SK-N-SH treated with all-trans-retinoic acid at 6 μM for 48 hours (cell line): ENCODE data around the gene ARHGEF2.

Experiments
- ATAC-seq: fragments of 200-7000 bp; cut with Tn5 transposase; 3 replicates; pipeline ENCODE4 v1.9.1; 2020; ENCODE audit warnings: mild to moderate bottlenecking, moderate library complexity
- ARNTL ChIP-seq: fragments of 450-650 bp; formaldehyde crosslinking; IDR thresholded peaks from 2 replicates; pipeline ENCODE4 v1.5.0; 2020; ENCODE audit warnings: low read depth, mild to moderate bottlenecking, moderate library complexity, borderline replicate concordance
- BACH2 ChIP-seq: fragments of 250-450 bp; sonication (Bioruptor Pico); IDR thresholded peaks from 2 replicates; pipeline ENCODE4 v1.9.0; 2021; ENCODE audit warnings: mild to moderate bottlenecking, borderline replicate concordance
- CSDC2 ChIP-seq: fragments of 250-450 bp; sonication (Bioruptor Pico); IDR thresholded peaks from 2 replicates; pipeline ENCODE4 v1.5.0; 2020; ENCODE audit warnings: mild to moderate bottlenecking, moderate library complexity
- GLIS3 ChIP-seq: fragments of 250-450 bp; sonication (Bioruptor Pico); IDR thresholded peaks from 2 replicates; pipeline ENCODE4 v1.5.0; 2020; ENCODE audit warnings: mild to moderate bottlenecking, moderate library complexity
- ISL1 ChIP-seq: fragments of 250-450 bp; sonication (Bioruptor Pico); IDR thresholded peaks from 2 replicates; pipeline ENCODE4 v2.1.2; 2022; ENCODE audit warnings: mild to moderate bottlenecking, moderate library complexity
- OSR1 ChIP-seq: fragments of 250-450 bp; sonication (Bioruptor Pico); IDR thresholded peaks from 2 replicates; pipeline ENCODE4 v1.8.0; 2022; ENCODE audit warnings: moderate library complexity, mild to moderate bottlenecking, inconsistent platforms
- PPARA ChIP-seq: fragments of 250-450 bp; sonication (Bioruptor Pico); IDR thresholded peaks from 2 replicates; pipeline ENCODE4 v1.5.0; 2020; ENCODE audit warnings: mild to moderate bottlenecking, borderline replicate concordance
- SNAI2 ChIP-seq: fragments of 250-450 bp; sonication (Bioruptor Pico); IDR thresholded peaks from 2 replicates; pipeline ENCODE4 v1.5.0; 2020; ENCODE audit warnings: mild to moderate bottlenecking, moderate library complexity
- TCF4 ChIP-seq: fragments of 250-450 bp; sonication (Bioruptor Pico); IDR thresholded peaks from 2 replicates; pipeline ENCODE4 v1.8.0; 2021; ENCODE audit warnings: mild to moderate bottlenecking, moderate library complexity, borderline replicate concordance
- TOX ChIP-seq: fragments of 250-450 bp; sonication (Bioruptor Pico); IDR thresholded peaks from 2 replicates; pipeline ENCODE4 v1.8.0; 2021; ENCODE audit warnings: mild to moderate bottlenecking, moderate library complexity, borderline replicate concordance
- TSHZ2 ChIP-seq: fragments of 250-450 bp; sonication (Bioruptor Pico); IDR thresholded peaks from 2 replicates; pipeline ENCODE4 v1.5.0; 2020; ENCODE audit warnings: mild to moderate bottlenecking, moderate library complexity
- ZFP3 ChIP-seq: fragments of 250-450 bp; sonication (Bioruptor Pico); IDR thresholded peaks from 2 replicates; pipeline ENCODE4 v1.5.0; 2020; ENCODE audit warnings: mild to moderate bottlenecking, moderate library complexity
- ZFP30 ChIP-seq: fragments of 450-650 bp; formaldehyde crosslinking; IDR thresholded peaks from 2 replicates; pipeline ENCODE4 v1.5.0; 2022; ENCODE audit warnings: mild to moderate bottlenecking, moderate library complexity
- ZNF70 ChIP-seq: fragments of 450-650 bp; formaldehyde crosslinking; IDR thresholded peaks from 2 replicates; pipeline ENCODE4 v1.5.0; 2020; ENCODE audit warnings: mild to moderate bottlenecking, moderate library complexity
- TF ChIP-seq, protein P1 (sequence below): fragments of 250-450 bp; sonication (Bioruptor Pico); IDR thresholded peaks from 2 replicates; pipeline ENCODE4 v1.5.1; 2020; ENCODE audit warnings: low read depth, mild to moderate bottlenecking, moderate library complexity
- TF ChIP-seq, protein P2 (sequence below): fragments of 250-450 bp; sonication (Bioruptor Pico); IDR thresholded peaks from 2 replicates; pipeline ENCODE4 v1.8.0; 2021; ENCODE audit warnings: low read depth, mild to moderate bottlenecking, moderate library complexity, borderline replicate concordance

Gene ARHGEF2

DNA sequence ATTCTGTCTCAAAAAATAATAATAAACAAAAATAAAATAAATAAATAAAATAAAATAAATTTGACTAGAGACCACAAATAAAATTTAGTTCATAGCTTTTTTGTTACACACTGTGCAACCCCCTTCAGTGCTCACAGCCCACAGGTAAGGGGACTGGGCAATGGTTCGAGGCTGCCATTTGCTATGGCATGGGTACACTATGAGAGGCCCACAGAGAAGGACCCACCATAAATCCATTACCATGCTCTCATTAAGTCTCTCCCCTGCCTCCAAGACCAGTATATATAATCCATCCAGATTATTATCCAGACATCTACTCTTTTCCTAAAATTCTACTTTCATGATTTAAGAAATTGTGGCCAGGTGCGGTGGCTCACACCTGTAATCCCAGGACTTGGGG is 58.5 kb downstream of the ARHGEF2 start:
- no peak for TF ChIP-seq ZFP30 (CRISPR knock-in tag)
- no peak for TF ChIP-seq BACH2
- TF ChIP-seq OSR1 (CRISPR knock-in tag) = no peak
- TF ChIP-seq ZFP3 = no peak
- no peak for TF ChIP-seq TCF4 (CRISPR knock-in tag)
- TF ChIP-seq ZNF70 = no peak
- TF ChIP-seq ARNTL (CRISPR knock-in tag) = no peak
- TF ChIP-seq PPARA (CRISPR knock-in tag) = no peak
- TF ChIP-seq, protein P1, sequence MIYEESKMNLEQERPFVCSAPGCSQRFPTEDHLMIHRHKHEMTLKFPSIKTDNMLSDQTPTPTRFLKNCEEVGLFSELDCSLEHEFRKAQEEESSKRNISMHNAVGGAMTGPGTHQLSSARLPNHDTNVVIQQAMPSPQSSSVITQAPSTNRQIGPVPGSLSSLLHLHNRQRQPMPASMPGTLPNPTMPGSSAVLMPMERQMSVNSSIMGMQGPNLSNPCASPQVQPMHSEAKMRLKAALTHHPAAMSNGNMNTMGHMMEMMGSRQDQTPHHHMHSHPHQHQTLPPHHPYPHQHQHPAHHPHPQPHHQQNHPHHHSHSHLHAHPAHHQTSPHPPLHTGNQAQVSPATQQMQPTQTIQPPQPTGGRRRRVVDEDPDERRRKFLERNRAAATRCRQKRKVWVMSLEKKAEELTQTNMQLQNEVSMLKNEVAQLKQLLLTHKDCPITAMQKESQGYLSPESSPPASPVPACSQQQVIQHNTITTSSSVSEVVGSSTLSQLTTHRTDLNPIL (CRISPR knock-in tag) = no peak
- TF ChIP-seq, all 23 proteins: peak for 0

GRCh38 chr1:155918660-155919059 is 59.7 kb downstream of the ARHGEF2 start:
- TF ChIP-seq OSR1 (CRISPR knock-in tag) (no peak), TOX (no peak), ZFP3 (no peak), SNAI2 (CRISPR knock-in tag) (no peak), TSHZ2 (CRISPR knock-in tag) (no peak), ZNF70 (no peak), ARNTL (CRISPR knock-in tag) (no peak)
- TF ChIP-seq, protein P1 (CRISPR knock-in tag) = no peak
- TF ChIP-seq, protein P2, sequence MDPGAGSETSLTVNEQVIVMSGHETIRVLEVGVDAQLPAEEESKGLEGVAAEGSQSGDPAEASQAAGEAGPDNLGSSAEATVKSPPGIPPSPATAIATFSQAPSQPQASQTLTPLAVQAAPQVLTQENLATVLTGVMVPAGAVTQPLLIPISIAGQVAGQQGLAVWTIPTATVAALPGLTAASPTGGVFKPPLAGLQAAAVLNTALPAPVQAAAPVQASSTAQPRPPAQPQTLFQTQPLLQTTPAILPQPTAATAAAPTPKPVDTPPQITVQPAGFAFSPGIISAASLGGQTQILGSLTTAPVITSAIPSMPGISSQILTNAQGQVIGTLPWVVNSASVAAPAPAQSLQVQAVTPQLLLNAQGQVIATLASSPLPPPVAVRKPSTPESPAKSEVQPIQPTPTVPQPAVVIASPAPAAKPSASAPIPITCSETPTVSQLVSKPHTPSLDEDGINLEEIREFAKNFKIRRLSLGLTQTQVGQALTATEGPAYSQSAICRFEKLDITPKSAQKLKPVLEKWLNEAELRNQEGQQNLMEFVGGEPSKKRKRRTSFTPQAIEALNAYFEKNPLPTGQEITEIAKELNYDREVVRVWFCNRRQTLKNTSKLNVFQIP (CRISPR knock-in tag) = no peak
- ATAC-seq = no peak

More for the DNA sequence above, 58.5 kb downstream of the ARHGEF2 start:
- no peak for ATAC-seq

GRCh38 chr1:155913969-155914757 is 64.2 kb downstream of the ARHGEF2 start:
- TF ChIP-seq GLIS3 (CRISPR knock-in tag) = no peak
- no peak for TF ChIP-seq CSDC2 (CRISPR knock-in tag)
- no peak for TF ChIP-seq ZNF70
- no peak for TF ChIP-seq ZFP3
- TF ChIP-seq, protein P1 (CRISPR knock-in tag) = no peak
- no peak for TF ChIP-seq PPARA (CRISPR knock-in tag)
- no peak for TF ChIP-seq ZFP30 (CRISPR knock-in tag)
- no peak for TF ChIP-seq TOX
- no peak for TF ChIP-seq ISL1 (CRISPR knock-in tag)
- no peak for TF ChIP-seq SNAI2 (CRISPR knock-in tag)
- ATAC-seq = no peak

DNA sequence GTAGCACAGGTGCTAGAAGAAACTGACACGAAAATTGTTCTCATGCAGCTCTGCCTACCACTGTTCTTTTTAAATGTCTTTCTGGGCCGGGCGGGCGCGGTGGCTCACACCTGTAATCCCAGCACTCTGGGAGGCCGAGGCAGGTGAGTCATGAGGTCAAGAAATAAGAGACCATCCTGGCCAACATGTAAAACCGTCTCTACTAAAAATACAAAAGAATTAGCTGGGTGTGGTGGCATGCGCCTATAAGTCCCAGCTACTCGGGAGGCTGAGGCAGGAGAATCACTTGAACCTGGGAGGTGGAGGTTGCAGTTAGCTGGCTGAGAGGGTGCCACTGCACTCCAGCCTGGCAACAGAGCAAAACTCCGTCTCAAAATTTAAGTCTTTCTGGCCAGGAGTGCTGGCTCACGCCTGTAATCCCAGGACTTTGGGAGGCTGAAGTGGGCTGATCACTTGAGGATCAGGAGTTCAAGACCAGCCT is 66.3 kb downstream of the ARHGEF2 start:
- no peak for TF ChIP-seq ARNTL (CRISPR knock-in tag)
- TF ChIP-seq CSDC2 (CRISPR knock-in tag) = no peak
- ATAC-seq = no peak
